H1 (cell line): ENCODE results near the gene LYZL4. TPM values are rescaled to one million over a fixed set of nuclear protein-coding genes. Genes with fewer than 3 reads are reported as not detected.

Experiments
- CTCF ChIA-PET: fragments of 300-600 bp; sonication (Branson Sonifier 250); formaldehyde crosslinking; loops from one replicate; lab custom pipeline; 2021; ENCODE audit not compliant: partially characterized antibody; lab: Charles Lee
- POLR2A ChIA-PET: fragments of 300-600 bp; sonication (Branson Sonifier 250); formaldehyde crosslinking; loops from one replicate; lab custom pipeline; 2021; ENCODE audit warnings: inconsistent platforms; ENCODE audit not compliant: partially characterized antibody; lab: Charles Lee
- DNase-seq, 2 experiments: peaks; one replicate each; pipeline versions ENCODE4 v3.0.0 to v3.0.0-alpha.2; 2010 to 2022; ENCODE audit warnings: low spot score in 2 of 2, low read depth in 1 of 2, mixed read lengths in 1 of 2
- FAIRE-seq: peaks from 2 replicates; lab custom pipeline; 2011; peaks lifted over from hg19 to GRCh38; lab: Jason Lieb, UNC
- H2AFZ ChIP-seq: 2 replicates; pipeline ENCODE4 v1.8.1; 2012; ENCODE audit warnings: low read length, inconsistent platforms
- H2AK5ac ChIP-seq: 2 replicates; pipeline ENCODE4 v1.6.1; 2013; ENCODE audit warnings: low read depth, low read length
- H2BK120ac ChIP-seq: replicated peaks from 2 replicates; pipeline ENCODE3; 2013; ENCODE audit warnings: low read depth, low read length, inconsistent platforms
- H2BK12ac ChIP-seq: 2 replicates; pipeline ENCODE4 v1.6.1; 2013; ENCODE audit warnings: low read depth, low read length
- H2BK15ac ChIP-seq: 2 replicates; pipeline ENCODE4 v1.6.1; 2013; ENCODE audit warnings: low read length
- H2BK20ac ChIP-seq: 2 replicates; pipeline ENCODE4 v1.6.1; 2013; ENCODE audit warnings: low read length
- H2BK5ac ChIP-seq: 2 replicates; pipeline ENCODE4 v1.6.1; 2013; ENCODE audit warnings: low read depth, low read length
- H3K14ac ChIP-seq: 2 replicates; pipeline ENCODE4 v1.6.1; 2013; ENCODE audit warnings: inconsistent platforms; ENCODE audit not compliant: insufficient read length
- H3K18ac ChIP-seq: 2 replicates; pipeline ENCODE4 v1.6.1; 2013; ENCODE audit warnings: low read length; ENCODE audit errors: extremely low read depth
- H3K23ac ChIP-seq: 2 replicates; pipeline ENCODE4 v1.6.1; 2013; ENCODE audit warnings: inconsistent platforms; ENCODE audit not compliant: insufficient read length
- H3K23me2 ChIP-seq: 2 replicates; pipeline ENCODE4 v1.6.1; 2013; ENCODE audit warnings: low read depth, low read length
- H3K27ac ChIP-seq: 2 replicates; pipeline ENCODE4 v1.6.1; 2011; ENCODE audit warnings: low read depth, low read length, inconsistent platforms
- H3K27me3 ChIP-seq, 4 experiments: replicated peaks in 1 of 4; 1 replicate in 1 of 4; 2 replicates in 3 of 4; pipeline versions ENCODE4 v1.6.1 to v1.8.1; 2011 to 2013; ENCODE audit warnings: low read length in 3 of 4, mild to moderate bottlenecking in 3 of 4, inconsistent platforms in 2 of 4, mixed read lengths in 2 of 4, moderate library complexity in 1 of 4; ENCODE audit not compliant: control insufficient read depth in 3 of 4, insufficient read depth in 3 of 4; ENCODE audit errors: extremely low read depth in 1 of 4
- H3K36me3 ChIP-seq, 4 experiments: 2 replicates each; pipeline versions ENCODE4 v1.6.1 to v1.8.1; 2011 to 2013; ENCODE audit warnings: mild to moderate bottlenecking in 4 of 4, low read length in 3 of 4, moderate library complexity in 2 of 4, control low read depth in 1 of 4, inconsistent platforms in 1 of 4; ENCODE audit not compliant: insufficient read depth in 4 of 4, control insufficient read depth in 2 of 4
- H3K4ac ChIP-seq: replicated peaks from 2 replicates; pipeline ENCODE3; 2013; ENCODE audit warnings: low read length, low read depth, mixed read lengths, inconsistent platforms; ENCODE audit not compliant: insufficient read length
- H3K4me1 ChIP-seq, 4 experiments: replicated peaks in 1 of 4; 1 replicate in 1 of 4; 2 replicates in 3 of 4; pipeline versions ENCODE4 v1.6.1 to v1.8.1; 2011 to 2013; ENCODE audit warnings: low read length in 3 of 4, inconsistent platforms in 2 of 4, mixed read lengths in 1 of 4; ENCODE audit not compliant: insufficient read depth in 4 of 4, control insufficient read depth in 3 of 4
- H3K4me2 ChIP-seq, 2 experiments: 2 replicates each; pipeline versions ENCODE4 v1.6.1 to v1.8.1; 2011 to 2013; ENCODE audit warnings: low read depth in 2 of 2, low read length in 2 of 2, control low read depth in 1 of 2, inconsistent platforms in 1 of 2, mild to moderate bottlenecking in 1 of 2; ENCODE audit not compliant: insufficient read depth in 1 of 2
- H3K4me3 ChIP-seq, 4 experiments: fragments of 200-600, 300-600 bp in 1 of 4; sonication (generic), shearing (Covaris generic), sonication (Bioruptor Twin) in 1 of 4; 2 replicates each; pipeline versions ENCODE4 v1.5.1 to v1.8.1; 2011 to 2016; ENCODE audit warnings: low read length in 4 of 4, low read depth in 3 of 4, control low read depth in 2 of 4, inconsistent platforms in 2 of 4, mild to moderate bottlenecking in 2 of 4, mixed read lengths in 1 of 4, moderate library complexity in 1 of 4; ENCODE audit not compliant: insufficient read depth in 2 of 4; ENCODE audit errors: extremely low read depth in 1 of 4
- H3K56ac ChIP-seq: replicated peaks from 2 replicates; pipeline ENCODE3; 2013; ENCODE audit warnings: low read depth, mild to moderate bottlenecking, mixed read lengths, low read length, inconsistent platforms; ENCODE audit not compliant: insufficient read length
- H3K79me1 ChIP-seq: 2 replicates; pipeline ENCODE4 v1.6.1; 2013; ENCODE audit warnings: low read depth, low read length, control low read depth
- H3K79me2 ChIP-seq, 2 experiments: 2 replicates each; pipeline versions ENCODE4 v1.6.1 to v1.8.1; 2012 to 2013; ENCODE audit warnings: low read length in 2 of 2, mild to moderate bottlenecking in 2 of 2, inconsistent platforms in 1 of 2; ENCODE audit not compliant: insufficient read depth in 2 of 2, control insufficient read depth in 1 of 2
- H3K9ac ChIP-seq, 4 experiments: replicated peaks in 1 of 4; 1 replicate in 1 of 4; 2 replicates in 3 of 4; pipeline versions ENCODE4 v1.6.1 to v1.8.1; 2011 to 2013; ENCODE audit warnings: low read depth in 3 of 4, low read length in 3 of 4, control low read depth in 2 of 4, mild to moderate bottlenecking in 2 of 4, moderate library complexity in 2 of 4, inconsistent platforms in 1 of 4; ENCODE audit errors: extremely low read depth in 1 of 4
- H3K9me3 ChIP-seq, 2 experiments: 2 replicates each; pipeline versions ENCODE4 v1.6.1 to v1.8.1; 2012 to 2013; ENCODE audit warnings: mild to moderate bottlenecking in 2 of 2, moderate library complexity in 2 of 2, control low read depth in 1 of 2, inconsistent platforms in 1 of 2, low read depth in 1 of 2, low read length in 1 of 2, mixed read lengths in 1 of 2; ENCODE audit not compliant: insufficient read depth in 2 of 2
- H4K20me1 ChIP-seq, 2 experiments: replicated peaks in 1 of 2; 2 replicates each; pipeline versions ENCODE3 to v1.8.1; 2011 to 2013; ENCODE audit warnings: inconsistent platforms in 2 of 2, low read length in 2 of 2, mild to moderate bottlenecking in 1 of 2; ENCODE audit not compliant: insufficient read depth in 2 of 2, control insufficient read depth in 1 of 2
- H4K5ac ChIP-seq: 2 replicates; pipeline ENCODE4 v1.6.1; 2013; ENCODE audit warnings: low read length, low read depth, mixed read lengths, inconsistent platforms; ENCODE audit not compliant: insufficient read length
- H4K8ac ChIP-seq: 2 replicates; pipeline ENCODE4 v1.8.0; 2013; ENCODE audit warnings: mild to moderate bottlenecking, moderate library complexity, low read length, inconsistent platforms; ENCODE audit not compliant: insufficient read depth; ENCODE audit errors: extremely low read depth
- H4K91ac ChIP-seq: replicated peaks from 2 replicates; pipeline ENCODE3; 2013; ENCODE audit warnings: low read length, mixed read lengths, inconsistent platforms; ENCODE audit not compliant: insufficient read length
- ASH2L ChIP-seq: fragments of 200-600, 300-600 bp; sonication (generic); IDR thresholded peaks from one replicate; pipeline ENCODE4 v1.7.1; 2017; ENCODE audit warnings: low read length
- JUND ChIP-seq: IDR thresholded peaks from 2 replicates; pipeline ENCODE4 v1.6.1; 2011; ENCODE audit warnings: mild to moderate bottlenecking, improper control_type of control experiment, low read length
- SP2 ChIP-seq: IDR thresholded peaks from 2 replicates; pipeline ENCODE4 v1.6.1; 2012; ENCODE audit warnings: mild to moderate bottlenecking, low read length, inconsistent platforms
- WGBS, 2 experiments: shearing (Covaris generic) in 1 of 2; methylation state at CpG; one replicate each; pipeline versions ENCODE4 v1.1.6 to v1.1.7; 2013 to 2015; ENCODE audit warnings: low lambda C conversion rate in 2 of 2, mixed read lengths in 2 of 2, inconsistent platforms in 1 of 2, low coverage in 1 of 2, missing lambda C conversion rate in 1 of 2; ENCODE audit not compliant: insufficient replicate concordance in 2 of 2, insufficient coverage in 1 of 2, insufficient read length in 1 of 2; ENCODE audit errors: extremely low coverage in 1 of 2, missing lambda C conversion rate in 1 of 2; 5-methylcytosine and 5-hydroxymethylcytosine counted together
- polyA plus RNA-seq, 7 experiments: library from polyadenylated mRNA; depleted of rRNA in 3 of 7; stranded (reverse) in 5 of 7; unstranded in 2 of 7; fragments of >200 nt in 5 of 7; fragments of 200-250 nt in 2 of 7; gene quantifications; 1 replicate in 5 of 7; 2 replicates in 1 of 7; 4 replicates in 1 of 7; pipeline versions ENCODE4 v1.2.1 to v1.2.3, GENCODE V29; 2011 to 2013; ENCODE audit warnings: missing spikeins in 2 of 7, mixed read lengths in 2 of 7
- total RNA-seq: library from RNA; stranded (reverse); fragmentation: NEBNext Ultra II Directional; extraction: Animal tissue kit (Norgen Biotek cat#: 25700); gene quantifications from 2 replicates; pipeline ENCODE4 v1.2.1, GENCODE V29; 2021

The LYZL4 gene
- total and polyA plus RNA-seq, 2 of the 8 experiments (the other 6 are each of a cell fraction or from before 2014, with no cell fraction given): not detected

- no peak overlapping the region for H2AFZ ChIP-seq
- H2BK5ac ChIP-seq: no peak overlapping the region
- no peak overlapping the region for H3K18ac ChIP-seq
- H3K79me1 ChIP-seq: no peaks in the 10 kb centered on the region
- no peak overlapping the region for H4K5ac ChIP-seq
- H3K9ac ChIP-seq: no peak overlapping the region
- CTCF ChIA-PET: interaction anchor here (0.9 to 1.0 kb wide), 2 partner anchors 159 to 504 kb away, joined by 3 read pairs; no protein-coding TSS in a partner anchor
- H3K4me3 ChIP-seq: no peak overlapping the region
- no peaks in the 10 kb centered on the region; a peak in 1 of 7 replicates for H3K27me3 ChIP-seq
- H3K23me2 ChIP-seq: no peaks in the 10 kb centered on the region
- no peak overlapping the region for H2AK5ac ChIP-seq
- no peak overlapping the region for H2BK120ac ChIP-seq
- H2BK12ac ChIP-seq: no peak overlapping the region
- H2BK15ac ChIP-seq: no peak overlapping the region
- H3K23ac ChIP-seq: no peak overlapping the region
- no peak overlapping the region for H3K56ac ChIP-seq
- H3K4ac ChIP-seq: no peak overlapping the region
- H4K20me1 ChIP-seq: no peaks in the 10 kb centered on the region
- no peak overlapping the region for H3K27ac ChIP-seq
- DNase-seq (no peak), FAIRE-seq (no peak)
- no peak overlapping the region for H2BK20ac ChIP-seq
- H3K36me3 ChIP-seq: no peaks in the 10 kb centered on the region
- H3K79me2 ChIP-seq: no peaks in the 10 kb centered on the region
- H4K8ac ChIP-seq: no peak overlapping the region
- H3K4me1 ChIP-seq: no peaks in the 10 kb centered on the region
- no peak for TF ChIP-seq JUND
- no peak for TF ChIP-seq ASH2L
- no peak for TF ChIP-seq SP2
- no peaks in the 10 kb centered on the region for H3K9me3 ChIP-seq
- H4K91ac ChIP-seq: no peak overlapping the region
- POLR2A ChIA-PET: no interaction called here
- no peak overlapping the region for H3K14ac ChIP-seq
- WGBS, 2 experiments: 92% methylated on average over 2 of the region's 2 CpGs; no CpG with 5 or more reads in 1 of the 2 experiments
- no peak overlapping the region for H3K4me2 ChIP-seq
These were observed 2.3 kb downstream of the LYZL4 start for GRCh38 chr3:42408156-42408555.
